OCI-LY7 (cell line): ENCODE data around the gene DENND1B.

Experiments used
- CTCF ChIP-seq: fragments of 200-600 bp; sonication (generic); conservative IDR thresholded peaks from 2 replicates; pipeline ENCODE4 v1.5.1; 2014; ENCODE audit warnings: mild to moderate bottlenecking, antibody characterized with exemption, low read length, moderate library complexity, mixed read lengths
- EZH2phosphoT487 ChIP-seq: fragments of 200-600 bp; sonication (generic); IDR thresholded peaks from 2 replicates; pipeline ENCODE4 v1.6.1; 2018; ENCODE audit warnings: low read depth, borderline replicate concordance, mild to moderate bottlenecking, mixed run types, antibody characterized with exemption, low read length, moderate library complexity, mixed read lengths

GRCh38 chr1:197800379-197801110 is 25.3 kb upstream of the DENND1B start:
- TF ChIP-seq CTCF, result no peak
- no peak for TF ChIP-seq EZH2phosphoT487
